GM21367 (cell line): ENCODE data around the gene RBM17.
"Not testable (repeated sequence)": the region's sequence is repeated elsewhere in the genome, so short reads cannot be mapped to it uniquely, and the experiment has no call there.

Experiments
- ATAC-seq: cut with Tn5 transposase; IDR thresholded peaks from one replicate; pipeline ENCODE4 v1.9.1; 2021; ENCODE audit not compliant: unreplicated experiment

Gene RBM17

GRCh38 chr10:6134099-6134823 lies 45.4 kb downstream of the RBM17 start:
- no peak for ATAC-seq

GRCh38 chr10:6135039-6135438 lies 46.2 kb downstream of the RBM17 start:
- ATAC-seq: no peak

GRCh38 chr10:6135589-6136168 lies 46.8 kb downstream of the RBM17 start:
- ATAC-seq: no peak

DNA sequence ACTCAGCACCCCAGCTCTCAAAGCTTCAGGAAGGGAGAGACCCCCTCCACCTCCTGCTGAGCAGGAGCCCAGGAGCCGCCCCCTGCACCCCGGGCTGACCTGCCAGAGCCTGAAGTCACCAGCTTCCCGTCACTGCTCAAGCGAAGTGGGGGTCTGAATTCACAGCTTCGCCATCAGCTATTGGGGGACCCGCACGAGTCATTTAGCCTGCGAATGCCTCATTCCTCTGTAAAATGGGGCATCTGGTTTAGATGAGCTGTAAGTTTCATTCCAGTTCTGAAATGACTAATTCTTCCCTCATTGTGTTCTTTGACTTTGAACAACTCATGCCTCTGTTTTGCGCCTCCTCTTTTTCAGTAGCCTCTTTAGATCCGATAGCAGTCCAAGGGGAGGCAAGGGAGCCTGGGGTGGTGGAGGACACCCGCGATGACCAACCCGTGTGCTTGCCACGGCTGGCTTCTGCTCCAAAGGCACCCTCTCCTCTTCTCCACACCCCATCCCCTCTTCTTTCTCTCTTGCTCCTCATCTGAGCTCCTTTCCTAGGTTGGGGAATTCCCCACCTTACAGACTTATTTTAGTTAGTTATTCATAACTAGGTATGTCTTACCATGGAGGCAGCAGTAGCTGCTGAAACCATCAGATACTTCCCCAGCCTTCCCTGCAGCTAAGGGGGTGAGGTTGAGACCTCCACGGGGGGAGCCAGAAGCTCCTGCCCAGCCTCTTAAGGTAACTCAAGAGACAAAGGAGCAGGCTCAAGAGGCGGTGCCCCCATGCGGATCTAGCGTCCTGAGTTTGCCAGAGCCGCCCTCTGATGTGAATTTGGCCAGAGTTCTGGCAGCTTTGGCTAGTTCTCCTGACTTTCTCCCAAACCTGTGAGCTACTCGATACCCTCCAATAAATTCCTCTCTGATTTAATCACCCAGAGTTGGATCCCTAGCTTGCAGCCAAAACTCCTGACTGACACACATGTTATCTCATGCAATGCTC lies 47.7 kb downstream of the RBM17 start:
- peak; percentile 36 for ATAC-seq

- no peak for ATAC-seq
Measured at GRCh38 chr10:6138456-6138855, 49.6 kb downstream of the RBM17 start.

GRCh38 chr10:6139470-6139869 lies 50.6 kb downstream of the RBM17 start:
- ATAC-seq: no peak

- no peak for ATAC-seq
Measured at GRCh38 chr10:6140141-6140841, 51.5 kb downstream of the RBM17 start.

DNA sequence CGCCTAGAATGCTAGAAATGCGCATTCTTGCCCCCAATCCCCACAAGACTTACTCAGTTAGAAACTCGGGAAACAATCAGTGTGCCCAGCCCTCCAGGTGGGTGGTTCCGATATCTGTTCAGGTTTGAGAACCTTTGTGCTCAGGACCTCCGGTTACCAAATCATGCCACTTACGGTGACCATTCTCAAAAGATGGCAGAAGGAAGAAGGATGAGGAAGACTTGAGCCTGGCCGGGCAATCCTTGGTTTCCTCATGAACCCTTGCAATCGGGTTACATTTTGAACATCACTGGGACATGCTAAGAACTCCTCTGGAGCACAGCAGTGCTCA lies 52.1 kb downstream of the RBM17 start:
- ATAC-seq: no peak

- peak; percentile 67 for ATAC-seq
Measured at GRCh38 chr10:6141296-6142151, 52.7 kb downstream of the RBM17 start.

GRCh38 chr10:6142186-6142585 lies 53.4 kb downstream of the RBM17 start:
- ATAC-seq: not testable (repeated sequence)

GRCh38 chr10:6142644-6143043 lies 53.8 kb downstream of the RBM17 start:
- ATAC-seq: no peak

GRCh38 chr10:6143181-6143580 lies 54.3 kb downstream of the RBM17 start:
- ATAC-seq: no peak

DNA sequence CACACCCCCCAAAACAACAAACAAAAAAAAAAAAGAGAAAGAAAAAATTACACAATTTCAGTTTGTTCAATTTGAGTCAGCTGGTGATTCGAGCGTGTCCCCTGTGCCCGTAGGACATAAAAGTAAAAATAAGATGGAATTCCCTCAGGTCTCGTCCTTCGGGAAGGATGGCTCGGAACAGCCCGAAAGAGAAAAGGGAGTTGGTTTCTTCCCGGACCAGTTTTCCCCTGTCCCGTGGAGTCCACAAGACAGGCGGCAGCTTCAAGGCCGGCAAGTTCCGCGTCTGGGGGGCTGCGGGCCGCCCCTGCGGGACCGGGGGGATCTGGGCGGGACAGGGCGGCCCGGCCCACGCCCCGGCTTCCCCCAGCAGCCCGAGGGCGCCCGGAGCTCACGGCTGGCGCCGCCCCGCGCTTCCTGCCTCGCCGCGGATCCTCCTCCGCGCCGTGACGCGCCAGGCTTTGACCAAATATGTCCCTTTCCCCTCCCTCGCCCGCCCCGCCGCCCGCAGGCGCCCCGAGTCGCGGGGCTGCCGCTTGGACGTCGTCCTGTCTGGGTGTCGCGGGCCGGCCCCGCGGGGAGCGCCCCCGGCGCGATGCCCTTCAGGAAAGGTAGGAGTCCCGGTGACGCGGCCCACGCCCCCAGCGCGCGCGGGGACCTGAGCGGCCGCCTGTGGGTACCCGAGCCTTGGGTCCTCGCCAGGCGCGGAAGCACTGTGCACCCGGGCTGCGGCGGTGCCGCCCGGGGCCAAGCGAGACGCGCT lies 55.8 kb downstream of the RBM17 start:
- ATAC-seq: peak; percentile 54

- ATAC-seq: no peak
Measured at GRCh38 chr10:6145166-6145987, 56.5 kb downstream of the RBM17 start.

- no peak for ATAC-seq
Measured at GRCh38 chr10:6146013-6146785, 57.4 kb downstream of the RBM17 start.

DNA sequence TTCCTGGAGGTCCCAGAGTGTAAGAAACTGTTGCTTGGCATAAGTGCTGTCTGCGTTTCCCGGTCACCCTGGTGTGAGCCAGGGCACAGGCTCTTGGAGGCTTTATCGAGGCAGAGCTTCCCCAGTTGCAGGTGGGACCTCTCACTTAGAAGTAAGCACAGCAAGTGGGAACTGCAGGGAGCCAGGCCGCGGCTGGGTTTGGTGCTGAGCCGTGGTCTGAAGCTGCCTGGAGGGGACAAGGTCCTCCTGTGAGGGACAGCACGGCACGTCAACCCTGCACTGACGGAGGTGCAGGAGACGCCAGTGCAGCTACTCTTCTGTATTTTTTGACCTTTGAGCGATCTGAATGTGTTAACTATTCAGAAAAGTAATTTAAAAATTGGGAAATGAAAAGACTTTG lies 58.1 kb downstream of the RBM17 start:
- no peak for ATAC-seq

- ATAC-seq: no peak
Measured at GRCh38 chr10:6148251-6148701, 59.4 kb downstream of the RBM17 start.

- no peak for ATAC-seq
Measured at GRCh38 chr10:6148908-6149307, 60.1 kb downstream of the RBM17 start.
